H54 (cell line): ENCODE data around the gene IFNK.

Source experiments
- DNase-seq: peaks from one replicate; pipeline ENCODE4 v3.0.0; 2011; ENCODE audit warnings: low spot score, mixed read lengths; ENCODE audit not compliant: insufficient read length
- FAIRE-seq: peaks from 3 replicates; lab custom pipeline; 2011; peaks lifted over from hg19 to GRCh38; lab: Jason Lieb, UNC
- POLR2A ChIP-seq: IDR thresholded peaks from 2 replicates; pipeline ENCODE4 v1.6.1; 2011; ENCODE audit warnings: low read depth, mild to moderate bottlenecking, low read length

Gene IFNK

DNA sequence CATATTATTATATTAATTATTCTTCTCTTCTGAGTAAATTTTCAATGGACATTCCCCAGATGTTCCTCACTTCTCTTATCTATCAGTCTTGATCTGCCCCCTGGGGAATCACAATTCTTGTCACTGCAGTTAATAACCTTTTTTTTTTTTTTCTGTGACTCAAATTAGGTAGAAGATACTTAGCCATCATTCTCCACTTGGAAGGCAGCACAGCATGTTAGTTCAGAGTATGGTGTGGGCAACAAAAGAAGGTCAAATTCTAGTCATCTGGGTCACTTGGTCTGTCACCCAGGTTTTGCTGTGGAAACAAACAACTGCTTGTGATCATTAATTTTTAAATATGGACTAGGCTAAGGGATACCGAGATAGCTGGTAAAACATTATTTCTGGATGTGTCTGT, 13.7 kb downstream of the IFNK start:
- FAIRE-seq: no peak
- no peak for DNase-seq
- TF ChIP-seq POLR2A: no peak

DNA sequence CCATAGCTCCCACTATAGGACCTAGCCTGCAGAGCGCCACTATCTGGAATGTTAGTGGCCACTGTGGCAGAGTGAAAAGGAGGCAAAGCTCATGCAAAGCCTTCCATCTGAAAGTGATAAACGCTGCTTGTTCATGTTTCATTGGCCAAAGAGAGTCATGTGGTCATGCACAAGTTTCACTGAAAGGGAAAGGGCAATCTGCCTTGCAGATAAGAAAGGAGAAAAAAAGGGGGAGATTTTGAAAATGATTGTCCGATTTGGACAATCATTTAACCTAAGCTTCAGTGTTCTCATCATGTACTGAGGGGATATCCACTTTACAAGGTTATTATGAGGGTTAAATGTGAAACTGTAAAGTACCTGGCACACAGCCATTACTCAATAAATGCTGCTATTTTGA, 14.6 kb downstream of the IFNK start:
- DNase-seq (no peak), FAIRE-seq (no peak)

DNA sequence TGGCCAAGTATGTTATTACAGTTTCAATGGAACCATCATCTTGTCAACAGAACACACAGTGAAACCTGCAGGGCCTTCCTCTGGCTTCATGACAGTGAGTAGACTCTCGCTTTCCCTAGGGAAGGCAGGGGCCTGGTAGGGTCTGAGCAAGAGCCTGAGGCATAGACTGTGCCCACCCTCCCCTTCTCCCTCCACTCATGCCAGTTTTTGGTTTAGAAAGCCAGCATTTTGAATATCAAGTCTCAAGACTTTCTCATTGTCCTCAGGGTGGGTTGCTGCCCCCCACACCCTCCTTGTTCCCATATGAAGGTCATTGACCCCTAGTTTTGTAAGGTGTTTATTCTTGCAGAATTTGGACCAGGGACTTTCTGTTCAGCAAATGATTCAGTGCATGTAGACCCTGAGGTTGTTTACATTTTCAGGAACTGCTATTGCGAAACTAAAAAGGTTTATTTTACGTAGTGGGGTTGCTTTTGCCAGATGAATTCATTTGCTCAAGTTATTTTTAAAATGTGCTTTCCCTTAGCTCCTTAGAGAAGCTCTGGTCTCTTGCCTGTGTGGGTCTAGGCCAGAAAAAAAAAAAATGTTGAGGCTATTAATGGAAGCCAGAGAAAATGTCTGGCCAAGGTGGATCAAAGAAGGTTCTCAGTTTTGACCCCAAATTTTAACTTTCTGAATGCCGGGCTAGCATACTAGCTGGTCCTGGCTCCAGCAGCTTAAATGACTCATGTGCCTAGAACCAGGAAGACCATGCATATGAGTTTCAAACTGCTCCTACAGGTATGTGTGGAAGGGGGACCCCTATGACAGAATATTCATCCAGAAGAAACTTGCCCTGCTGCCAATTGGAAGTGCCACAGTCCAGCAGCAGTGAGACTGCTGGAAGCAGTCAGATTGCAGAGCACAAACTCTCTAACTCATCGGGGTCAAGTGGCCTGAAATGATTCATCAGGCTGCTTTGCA, 15.7 kb downstream of the IFNK start:
- no peak for DNase-seq
- no peak for FAIRE-seq
- no peak for TF ChIP-seq POLR2A

More for the DNA sequence above, 14.6 kb downstream of the IFNK start:
- TF ChIP-seq POLR2A: no peak

DNA sequence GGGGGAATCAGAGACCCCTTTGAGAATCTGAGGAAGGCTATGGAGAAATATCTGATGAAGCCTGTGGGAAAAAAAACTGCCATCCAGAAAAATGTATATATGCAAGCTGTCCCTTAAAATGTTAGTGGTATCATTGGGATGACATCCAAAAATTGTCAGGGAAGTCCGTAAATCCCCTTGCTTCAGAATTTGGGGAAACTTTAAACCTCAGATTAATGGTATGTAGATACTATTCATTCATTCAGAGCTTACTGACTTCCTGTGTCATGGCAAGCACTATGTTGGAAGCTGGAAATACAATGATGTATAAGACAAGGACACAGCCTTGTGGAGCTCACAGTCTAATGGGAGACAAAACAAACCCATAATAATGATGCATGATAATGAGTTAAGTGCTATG, 16.4 kb downstream of the IFNK start:
- TF ChIP-seq POLR2A: no peak
- DNase-seq (no peak), FAIRE-seq (no peak)

DNA sequence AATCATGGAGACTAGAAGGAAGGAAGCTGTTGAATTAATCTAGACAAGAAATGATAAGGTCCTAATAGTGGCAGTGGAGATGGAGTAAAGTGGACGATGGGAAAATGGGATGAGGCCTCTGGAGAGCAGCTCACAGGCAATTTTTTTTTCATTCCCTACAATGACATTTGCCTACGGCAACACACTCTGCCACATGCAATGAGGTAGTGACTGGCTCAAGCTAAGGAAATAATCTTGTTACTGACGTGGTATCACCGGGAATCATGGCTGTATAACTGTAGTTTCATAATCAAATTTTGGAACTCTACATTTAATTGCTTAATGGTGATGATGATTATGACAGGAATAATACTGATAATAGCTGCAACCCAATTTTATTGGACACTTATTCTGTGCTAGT, 17.6 kb downstream of the IFNK start:
- no peak for TF ChIP-seq POLR2A
- no peak for FAIRE-seq
- DNase-seq: no peak

DNA sequence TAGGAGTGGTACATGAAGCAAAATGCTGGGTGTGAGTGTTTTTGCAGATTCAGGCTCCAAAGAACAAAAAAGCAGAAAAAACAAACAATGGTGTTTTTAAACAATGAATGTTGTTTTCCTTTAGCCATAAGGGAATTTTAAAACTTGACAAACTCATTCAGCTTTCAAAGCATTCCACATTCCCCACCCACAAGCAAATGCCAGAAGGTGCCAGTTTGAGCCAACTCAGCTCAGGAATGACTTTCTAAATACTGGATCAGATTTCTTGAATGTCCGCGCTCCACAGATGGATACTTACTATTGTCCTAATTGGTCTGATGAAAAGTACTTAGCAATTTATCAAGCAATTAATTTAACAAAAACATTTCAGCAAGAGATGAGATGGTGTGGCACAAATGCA, 18.4 kb downstream of the IFNK start:
- DNase-seq (no peak), FAIRE-seq (no peak)
- TF ChIP-seq POLR2A: no peak

DNA sequence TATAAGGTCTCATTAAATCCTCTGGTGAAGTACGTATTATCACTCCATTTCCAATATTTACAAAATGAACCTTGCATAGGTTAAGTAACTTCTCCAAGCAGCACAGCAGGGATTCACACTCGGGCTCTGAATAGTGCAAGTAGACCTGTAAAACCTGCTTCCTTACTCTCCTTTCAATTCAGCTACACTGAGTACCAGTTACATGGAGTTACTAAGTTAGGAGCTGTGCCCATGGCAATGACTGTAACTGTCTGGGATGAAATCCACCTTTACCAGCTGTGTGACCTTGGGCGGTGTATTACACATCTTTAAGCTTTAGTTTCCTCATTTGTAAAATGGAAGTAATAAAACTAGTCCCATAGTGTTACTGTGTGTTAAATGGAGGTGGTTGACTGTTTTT, 21.4 kb downstream of the IFNK start:
- FAIRE-seq (no peak), DNase-seq (no peak)
- no peak for TF ChIP-seq POLR2A

DNA sequence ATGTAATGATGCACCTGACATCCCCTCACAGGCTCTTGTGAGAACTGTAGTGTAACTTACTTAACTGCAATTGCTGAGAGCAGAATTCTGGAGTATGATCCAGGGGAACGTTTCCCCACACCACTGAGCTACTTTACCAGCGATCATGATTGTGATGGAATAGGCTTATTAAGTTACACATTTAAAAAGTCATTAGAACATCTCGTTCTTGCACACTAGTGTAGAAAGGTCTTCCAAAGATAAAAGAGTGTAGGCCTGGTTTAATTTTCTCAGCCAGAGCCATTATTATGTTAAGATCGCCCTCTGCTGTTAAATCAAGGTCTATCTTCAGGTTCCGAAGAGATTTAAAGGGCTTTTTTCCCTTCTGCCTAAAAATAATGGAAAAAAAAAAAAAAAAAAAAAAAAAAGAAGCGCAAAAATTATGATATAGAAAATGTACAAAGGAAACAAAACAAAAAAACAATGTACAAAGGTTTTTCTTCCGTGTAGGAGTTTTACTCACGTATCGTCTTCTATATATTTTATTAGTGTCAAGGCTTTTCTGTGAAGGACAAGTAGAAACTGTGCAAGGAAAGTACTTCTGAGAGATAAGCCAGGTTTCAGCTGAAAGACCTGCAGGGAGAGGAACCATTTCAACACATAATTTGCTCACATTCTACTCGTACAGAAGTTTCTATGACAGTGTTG, 24.1 kb downstream of the IFNK start:
- FAIRE-seq: peak; percentile 57
- TF ChIP-seq POLR2A: no peak
- no peak for DNase-seq

DNA sequence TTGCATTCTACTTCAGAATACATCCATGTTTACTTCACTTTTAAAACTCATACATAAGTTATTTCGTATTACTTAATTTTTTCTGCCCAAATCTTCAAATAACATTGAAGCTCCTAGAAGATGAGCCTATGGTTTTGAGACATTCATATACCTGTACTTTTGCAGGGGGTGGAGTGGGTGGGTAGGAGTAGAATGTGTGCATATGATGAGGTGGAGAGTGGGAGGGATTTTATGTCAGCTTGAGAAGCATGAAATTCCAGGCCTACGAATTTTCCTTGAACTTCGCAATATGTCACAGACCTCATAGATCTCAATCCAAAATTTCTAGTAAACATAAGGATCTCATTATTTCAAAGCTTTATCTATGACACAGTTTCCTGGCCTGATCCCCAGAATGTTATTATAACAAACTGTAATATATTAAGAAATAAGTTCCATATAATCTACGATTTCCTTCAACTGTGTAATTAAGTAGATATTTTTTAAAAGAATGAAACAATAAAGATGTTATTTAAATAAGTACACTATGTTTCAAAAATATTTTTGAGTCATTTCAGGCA, 25.2 kb downstream of the IFNK start:
- TF ChIP-seq POLR2A: no peak
- no peak for DNase-seq
- FAIRE-seq: no peak

DNA sequence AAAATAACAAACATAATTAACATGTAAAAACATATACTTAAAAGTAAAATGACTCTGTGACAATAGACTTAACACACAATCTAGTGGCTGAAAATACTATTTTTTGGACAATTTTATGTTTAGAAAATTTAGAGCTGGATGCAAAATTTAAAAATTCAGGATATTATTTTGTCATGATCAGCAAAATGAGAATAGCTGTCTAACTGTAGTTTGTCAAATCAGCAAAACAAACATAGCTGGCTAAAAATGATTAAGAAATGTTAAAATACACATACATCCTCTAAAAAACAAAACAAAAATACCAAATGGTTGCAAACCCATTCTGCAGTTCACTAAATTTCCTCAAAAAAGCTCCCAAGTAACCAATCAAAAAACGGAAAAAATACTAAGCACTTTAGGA, 30.6 kb downstream of the IFNK start:
- no peak for TF ChIP-seq POLR2A
- FAIRE-seq (peak; percentile 30), DNase-seq (no peak)

DNA sequence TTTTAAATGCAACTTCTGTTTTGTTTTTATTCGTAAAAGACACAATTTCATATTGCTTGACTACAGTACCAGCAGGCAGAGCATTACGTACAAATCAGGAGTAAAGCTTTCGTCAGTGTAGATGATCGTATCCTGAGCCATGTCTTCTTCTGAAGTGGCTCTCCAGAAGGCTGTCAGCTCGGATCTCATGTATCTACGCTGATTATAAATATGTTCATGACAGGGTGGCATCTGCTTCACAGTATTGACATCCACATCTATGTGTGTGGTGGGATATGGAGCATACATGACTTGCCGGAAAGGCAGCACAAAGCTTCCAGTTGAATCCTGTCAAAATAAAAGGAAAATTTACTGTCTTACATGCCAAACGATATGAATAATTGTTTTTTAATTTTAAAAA, 32.4 kb downstream of the IFNK start:
- FAIRE-seq (peak; percentile 41), DNase-seq (no peak)
- no peak for TF ChIP-seq POLR2A

DNA sequence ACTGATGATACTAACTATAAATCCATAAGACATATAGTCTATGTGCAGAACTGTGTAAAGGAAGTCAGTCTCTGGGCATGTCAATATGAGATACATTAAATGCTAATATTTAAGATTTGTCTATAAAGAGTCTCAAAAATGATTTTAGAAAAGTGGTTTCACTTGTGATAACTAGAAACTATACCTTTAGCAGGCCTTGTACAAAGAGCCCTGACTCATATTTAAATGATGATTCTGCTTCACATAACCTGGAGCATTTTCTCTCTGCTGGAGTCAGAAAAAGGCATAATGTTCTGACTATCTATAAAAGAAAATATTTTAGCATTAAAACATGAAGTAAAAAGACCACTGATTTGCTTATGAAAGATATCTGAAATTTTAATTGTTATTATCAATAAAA, 34.2 kb downstream of the IFNK start:
- no peak for DNase-seq
- no peak for FAIRE-seq
- TF ChIP-seq POLR2A: no peak

DNA sequence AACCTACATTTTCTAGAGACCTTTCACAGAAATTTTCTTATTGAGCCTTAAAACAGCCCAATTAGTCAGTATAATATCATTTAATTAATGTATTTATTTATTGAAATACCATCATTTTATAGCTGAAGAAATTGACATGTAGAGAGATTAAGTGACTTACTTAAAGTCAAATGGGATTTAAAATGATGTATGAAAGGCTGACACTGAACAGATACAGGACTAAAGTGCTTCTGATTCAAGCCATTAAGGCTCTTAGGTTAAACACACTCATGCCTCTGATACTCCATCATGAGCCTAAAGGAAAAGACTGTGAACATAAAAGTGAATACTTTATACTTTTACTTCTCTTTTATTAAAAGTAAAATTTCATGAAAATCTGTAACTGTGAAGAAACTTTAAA, 36.4 kb downstream of the IFNK start:
- FAIRE-seq: no peak
- no peak for DNase-seq
- TF ChIP-seq POLR2A: no peak

DNA sequence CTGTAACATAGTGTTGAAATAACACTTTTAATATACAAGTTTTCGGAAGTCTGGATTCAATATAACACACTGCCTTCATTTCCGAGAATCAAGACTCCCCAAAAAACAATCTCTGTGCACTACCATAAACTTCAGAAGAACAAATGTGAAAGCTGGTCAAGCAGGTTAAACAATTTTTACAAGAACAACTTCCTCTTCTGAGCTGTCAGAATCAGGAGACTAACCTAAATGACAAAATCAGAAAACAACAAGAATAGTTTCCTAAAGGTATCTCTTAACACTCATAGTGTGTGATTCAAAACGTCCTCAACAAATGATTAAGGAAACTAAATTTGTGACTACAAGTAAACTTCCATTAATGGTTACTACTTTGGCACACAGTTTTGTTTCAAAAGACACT, 37.6 kb downstream of the IFNK start:
- no peak for TF ChIP-seq POLR2A
- DNase-seq (no peak), FAIRE-seq (peak; percentile 52)
